ENCODE measurements around the gene CEP112.

DNA sequence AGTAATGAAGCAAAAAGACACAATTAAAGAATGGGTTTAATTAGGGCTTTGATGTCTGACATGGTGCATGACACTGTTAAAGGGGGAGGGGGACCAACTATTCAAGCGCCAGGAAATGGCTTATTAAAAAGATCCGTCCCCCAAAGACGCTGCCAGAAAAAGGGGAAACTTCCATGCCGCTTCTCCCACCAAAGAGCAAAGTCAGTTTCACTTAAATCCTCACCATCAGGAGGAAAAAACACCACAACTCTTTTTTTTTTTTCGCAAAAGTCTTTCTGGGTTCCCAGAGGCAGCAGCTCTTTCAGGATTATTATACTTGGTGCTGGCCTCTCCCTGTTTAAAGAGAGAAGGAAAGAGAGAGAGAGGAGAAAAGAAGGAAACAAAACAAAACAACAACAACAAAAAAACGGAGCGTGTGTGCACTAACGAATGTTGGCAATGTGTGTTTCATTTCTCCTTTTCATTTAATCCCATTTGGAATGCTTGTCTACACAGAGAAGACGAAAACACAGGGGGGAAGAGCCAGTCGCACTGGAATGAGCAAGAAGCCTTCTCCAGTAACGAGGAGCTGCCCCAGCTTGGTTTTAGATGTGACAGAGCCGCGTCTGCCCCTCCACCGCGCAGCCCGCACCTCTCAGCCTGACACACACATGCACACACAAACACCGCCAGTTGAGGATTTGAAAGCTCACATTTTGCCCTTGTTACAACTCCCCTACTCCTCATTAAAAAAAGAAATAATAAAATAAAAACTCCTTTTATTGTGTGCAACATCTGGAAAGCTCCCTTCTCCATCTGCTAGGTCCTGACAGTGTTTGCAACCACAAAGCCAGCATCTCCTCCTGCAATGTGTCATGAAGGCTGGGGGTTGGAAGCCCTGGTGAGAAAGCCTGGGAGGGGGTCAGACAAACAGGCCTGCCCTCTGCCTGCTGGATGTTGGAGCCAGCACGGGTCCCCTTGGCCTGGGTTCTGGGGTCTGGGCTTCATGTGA lies 597.8 kb downstream of the CEP112 start:
- TF ChIP-seq, protein P1, sequence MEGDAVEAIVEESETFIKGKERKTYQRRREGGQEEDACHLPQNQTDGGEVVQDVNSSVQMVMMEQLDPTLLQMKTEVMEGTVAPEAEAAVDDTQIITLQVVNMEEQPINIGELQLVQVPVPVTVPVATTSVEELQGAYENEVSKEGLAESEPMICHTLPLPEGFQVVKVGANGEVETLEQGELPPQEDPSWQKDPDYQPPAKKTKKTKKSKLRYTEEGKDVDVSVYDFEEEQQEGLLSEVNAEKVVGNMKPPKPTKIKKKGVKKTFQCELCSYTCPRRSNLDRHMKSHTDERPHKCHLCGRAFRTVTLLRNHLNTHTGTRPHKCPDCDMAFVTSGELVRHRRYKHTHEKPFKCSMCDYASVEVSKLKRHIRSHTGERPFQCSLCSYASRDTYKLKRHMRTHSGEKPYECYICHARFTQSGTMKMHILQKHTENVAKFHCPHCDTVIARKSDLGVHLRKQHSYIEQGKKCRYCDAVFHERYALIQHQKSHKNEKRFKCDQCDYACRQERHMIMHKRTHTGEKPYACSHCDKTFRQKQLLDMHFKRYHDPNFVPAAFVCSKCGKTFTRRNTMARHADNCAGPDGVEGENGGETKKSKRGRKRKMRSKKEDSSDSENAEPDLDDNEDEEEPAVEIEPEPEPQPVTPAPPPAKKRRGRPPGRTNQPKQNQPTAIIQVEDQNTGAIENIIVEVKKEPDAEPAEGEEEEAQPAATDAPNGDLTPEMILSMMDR (conservative IDR thresholded peaks at IDR 0.05 in 1 of 2, IDR thresholded peaks at IDR 0.05 in 1 of 2; ENCODE audit: low read depth in 1 of 2, low read length in 2 of 2) = no peak
- no peak for TF ChIP-seq EZH2 (IDR thresholded peaks at IDR 0.05; ENCODE audit: low read length, missing control alignments)

Data from fibroblast of lung (primary cell).